Measurements from ENCODE around the gene RALA.

The RALA gene

GRCh38 chr7:39631736-39632308, 8.4 kb downstream of the RALA start:
- H3K4me3 ChIP-seq (ENCODE audit: low read depth, low read length) = no peak overlapping the region
- TF ChIP-seq CTCF (IDR thresholded peaks at IDR 0.05; ENCODE audit: low read depth, low read length) = no peak

- TF ChIP-seq CTCF (IDR thresholded peaks at IDR 0.05; ENCODE audit: low read depth, low read length) = no peak
- H3K4me3 ChIP-seq (ENCODE audit: low read depth, low read length) = no peak overlapping the region
These were observed 10.4 kb downstream of the RALA start for GRCh38 chr7:39633563-39634477.

GRCh38 chr7:39634478-39634805, 11.1 kb downstream of the RALA start:
- no peak for TF ChIP-seq CTCF (IDR thresholded peaks at IDR 0.05; ENCODE audit: low read depth, low read length)
- no peak overlapping the region for H3K4me3 ChIP-seq (ENCODE audit: low read depth, low read length)

- TF ChIP-seq CTCF (IDR thresholded peaks at IDR 0.05; ENCODE audit: low read depth, low read length) = no peak
- no peak overlapping the region for H3K4me3 ChIP-seq (ENCODE audit: low read depth, low read length)
These were observed 14.0 kb downstream of the RALA start for GRCh38 chr7:39637400-39637799.

GRCh38 chr7:39637963-39638485, 14.7 kb downstream of the RALA start:
- no peak for TF ChIP-seq CTCF (IDR thresholded peaks at IDR 0.05; ENCODE audit: low read depth, low read length)
- no peak overlapping the region for H3K4me3 ChIP-seq (ENCODE audit: low read depth, low read length)

GRCh38 chr7:39642896-39643295, 19.5 kb downstream of the RALA start:
- no peak for TF ChIP-seq CTCF (IDR thresholded peaks at IDR 0.05; ENCODE audit: low read depth, low read length)
- no peak overlapping the region for H3K4me3 ChIP-seq (ENCODE audit: low read depth, low read length)

- no peak for TF ChIP-seq CTCF (IDR thresholded peaks at IDR 0.05; ENCODE audit: low read depth, low read length)
- H3K4me3 ChIP-seq (ENCODE audit: low read depth, low read length) = no peak overlapping the region
These were observed 20.8 kb downstream of the RALA start for GRCh38 chr7:39644170-39644569.

All from WI38 (cell line).